Stimulated activated CD8-positive, alpha-beta memory T cell treated with anti-CD3 and anti-CD28 coated beads, Interleukin-2, amount 100 ng/mL, for 48 hours (primary cell): ENCODE results near the gene C1orf94.

Source experiments
- DNase-seq, 2 donors: peaks; one replicate each; pipeline ENCODE4 v3.0.0-alpha.2; 2020; ENCODE audit warnings: low read depth in 2 of 2

The C1orf94 gene, protein sequence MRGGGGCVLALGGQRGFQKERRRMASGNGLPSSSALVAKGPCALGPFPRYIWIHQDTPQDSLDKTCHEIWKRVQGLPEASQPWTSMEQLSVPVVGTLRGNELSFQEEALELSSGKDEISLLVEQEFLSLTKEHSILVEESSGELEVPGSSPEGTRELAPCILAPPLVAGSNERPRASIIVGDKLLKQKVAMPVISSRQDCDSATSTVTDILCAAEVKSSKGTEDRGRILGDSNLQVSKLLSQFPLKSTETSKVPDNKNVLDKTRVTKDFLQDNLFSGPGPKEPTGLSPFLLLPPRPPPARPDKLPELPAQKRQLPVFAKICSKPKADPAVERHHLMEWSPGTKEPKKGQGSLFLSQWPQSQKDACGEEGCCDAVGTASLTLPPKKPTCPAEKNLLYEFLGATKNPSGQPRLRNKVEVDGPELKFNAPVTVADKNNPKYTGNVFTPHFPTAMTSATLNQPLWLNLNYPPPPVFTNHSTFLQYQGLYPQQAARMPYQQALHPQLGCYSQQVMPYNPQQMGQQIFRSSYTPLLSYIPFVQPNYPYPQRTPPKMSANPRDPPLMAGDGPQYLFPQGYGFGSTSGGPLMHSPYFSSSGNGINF

DNA sequence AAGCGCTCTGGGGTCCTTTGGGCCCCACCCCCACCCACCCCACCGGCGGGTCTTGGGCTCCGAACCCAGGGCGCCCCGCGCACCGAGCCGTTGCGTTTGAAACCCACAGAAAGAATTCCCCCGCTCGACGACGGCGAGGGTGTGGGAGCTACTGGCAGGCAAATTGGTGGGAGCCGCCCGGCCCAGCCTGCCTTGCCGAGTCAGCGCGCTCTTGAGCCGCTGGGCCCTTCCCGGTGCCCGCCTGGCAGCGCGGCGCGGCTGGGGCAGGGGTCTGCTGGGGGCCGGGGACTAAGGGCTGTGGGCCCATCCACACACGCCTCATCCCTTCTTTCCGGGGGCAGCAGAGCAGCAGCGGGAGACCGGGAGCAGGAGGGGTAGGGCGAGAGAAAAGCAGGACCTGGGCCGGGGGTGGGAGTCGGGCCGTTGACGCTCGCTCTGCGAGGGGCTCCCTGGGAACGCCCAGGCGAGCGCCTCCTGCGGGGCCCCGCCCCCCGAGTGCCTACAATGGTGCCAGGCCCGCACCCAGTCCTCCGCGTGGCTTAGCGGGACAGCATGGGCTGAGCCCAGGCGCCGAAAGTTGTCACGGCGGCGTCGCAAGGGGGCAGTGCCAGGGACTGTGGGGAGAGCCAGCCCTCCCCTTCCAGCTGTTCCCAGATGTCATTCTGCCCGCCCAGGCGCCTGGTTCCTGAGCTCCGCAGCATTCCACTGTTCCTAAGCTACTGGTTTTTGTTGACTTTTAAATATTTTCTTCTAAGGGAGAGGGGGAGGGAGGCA is at the start of gene C1orf94:
C1orf94 (plus strand) TSS at position 78 of the 774 bp plus-strand sequence. CDS start 883 bp downstream, outside the sequence.
- no peak for DNase-seq

- no peak for DNase-seq
These were observed 49.4 kb upstream of the C1orf94 start for GRCh38 chr1:34127006-34128000.

GRCh38 chr1:34128186-34128889 is 48.4 kb upstream of the C1orf94 start:
- no peak for DNase-seq

DNA sequence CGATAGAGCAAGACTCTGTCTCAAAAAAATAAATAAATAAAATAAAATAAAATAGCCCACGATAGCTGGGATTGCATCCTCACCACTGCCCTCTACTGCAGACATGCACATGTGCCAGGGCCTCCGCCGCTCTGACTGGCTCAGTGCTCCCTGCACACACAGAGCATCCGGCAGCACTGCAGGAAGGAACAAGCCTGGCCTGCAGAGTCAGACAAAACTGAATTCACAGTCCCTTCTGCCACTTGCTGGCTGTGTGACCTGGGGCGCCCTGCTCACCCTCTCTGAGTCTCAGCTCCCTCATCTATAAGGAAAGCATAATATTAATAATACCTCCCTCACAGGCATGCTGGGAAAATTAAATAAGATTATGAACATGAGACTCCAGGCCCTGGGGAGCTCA is 47.1 kb upstream of the C1orf94 start:
- no peak for DNase-seq

- no peak for DNase-seq
These were observed 46.4 kb upstream of the C1orf94 start for GRCh38 chr1:34130306-34130705.

DNA sequence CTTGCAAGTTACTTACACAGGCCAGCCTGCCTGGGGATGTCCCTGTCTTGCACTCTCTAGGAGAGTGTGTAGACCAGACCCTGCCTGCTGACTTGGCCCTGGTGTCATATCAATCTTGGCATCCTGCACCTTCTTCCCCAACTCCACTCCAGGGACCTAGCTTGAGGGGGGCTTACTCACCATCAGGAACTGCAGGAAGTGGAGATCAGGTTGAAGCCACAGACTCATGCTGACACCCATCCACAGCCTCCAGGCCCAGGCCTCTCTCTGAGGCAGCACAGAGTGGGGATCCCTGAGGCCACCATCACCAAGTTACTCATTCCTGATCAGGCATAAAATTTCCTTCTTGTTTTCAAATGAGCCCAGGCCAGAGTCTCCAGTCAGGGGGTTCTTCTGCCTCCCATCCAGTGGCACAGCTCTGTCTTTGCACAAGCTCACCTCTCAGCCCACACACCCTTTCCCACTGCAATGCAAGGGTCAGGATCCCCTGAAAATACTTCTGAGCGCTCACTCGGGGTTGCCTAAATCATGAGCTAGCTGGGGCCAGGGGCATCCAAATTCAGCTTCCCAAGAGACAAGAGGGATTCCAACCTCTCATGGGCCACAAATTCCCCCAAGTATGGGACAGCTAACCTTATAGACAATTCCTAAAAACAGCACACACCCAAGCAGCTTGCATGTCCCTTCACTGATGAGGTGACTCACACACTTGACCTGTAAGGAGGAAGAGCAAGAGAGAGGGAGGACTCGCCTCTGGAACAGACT is 45.1 kb upstream of the C1orf94 start:
- no peak for DNase-seq

DNA sequence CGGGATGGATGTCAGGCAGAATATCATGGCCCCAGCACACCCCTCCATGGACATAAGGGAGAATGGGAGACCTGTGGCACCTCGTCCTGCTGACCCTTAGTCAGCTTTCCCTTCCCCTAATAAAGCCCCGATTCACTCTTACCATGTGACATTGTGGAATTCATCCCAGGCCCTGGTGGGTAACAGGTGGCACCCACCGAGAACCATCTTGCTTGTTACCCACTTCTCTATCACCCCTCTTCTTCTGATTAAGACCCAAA is 44.6 kb upstream of the C1orf94 start:
- no peak for DNase-seq

- DNase-seq, result no peak
These were observed 39.3 kb upstream of the C1orf94 start for GRCh38 chr1:34137411-34137810.

GRCh38 chr1:34140011-34140676 is 36.6 kb upstream of the C1orf94 start:
- no peak for DNase-seq

DNA sequence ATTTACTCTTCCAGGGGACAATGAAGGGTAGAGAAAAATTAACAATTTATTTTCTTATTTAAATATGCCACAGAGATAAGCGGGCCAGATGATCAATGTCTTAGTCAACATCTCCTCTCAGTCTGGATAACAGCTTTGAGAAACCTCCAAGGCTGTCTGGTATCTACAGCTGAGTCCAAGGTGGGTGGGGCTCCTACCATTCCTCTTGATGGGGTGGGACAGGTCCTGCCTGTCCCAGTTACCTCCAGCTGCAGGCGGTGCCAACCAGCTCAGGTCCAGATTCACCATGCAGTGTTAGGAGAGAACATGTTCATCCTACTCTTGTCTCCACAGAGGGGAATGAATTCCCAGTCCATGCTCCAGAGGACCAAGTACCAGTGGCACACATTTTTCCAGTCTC is 32.7 kb upstream of the C1orf94 start:
- DNase-seq, result no peak

DNA sequence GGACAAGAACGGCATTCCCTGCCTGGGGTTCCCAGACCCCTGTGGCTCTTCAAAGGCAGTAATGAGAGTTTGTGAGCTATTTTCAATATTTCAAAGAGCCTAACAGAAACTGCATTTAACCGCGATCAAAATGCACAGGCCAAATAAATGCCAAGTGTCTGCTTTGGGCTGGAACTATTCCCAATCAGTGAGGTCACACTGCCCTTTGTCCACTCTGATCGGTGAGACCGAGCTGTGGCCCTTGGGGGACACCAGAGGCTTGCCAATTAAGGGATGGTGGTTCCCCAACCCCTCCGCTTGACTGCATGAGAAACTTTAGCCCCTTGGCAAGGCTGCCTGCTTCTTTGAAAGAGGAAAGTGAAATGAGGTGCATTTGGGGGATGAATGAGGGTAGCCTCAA is 31.9 kb upstream of the C1orf94 start:
- DNase-seq, result no peak

GRCh38 chr1:34147301-34147700 is 29.4 kb upstream of the C1orf94 start:
- DNase-seq, result no peak

DNA sequence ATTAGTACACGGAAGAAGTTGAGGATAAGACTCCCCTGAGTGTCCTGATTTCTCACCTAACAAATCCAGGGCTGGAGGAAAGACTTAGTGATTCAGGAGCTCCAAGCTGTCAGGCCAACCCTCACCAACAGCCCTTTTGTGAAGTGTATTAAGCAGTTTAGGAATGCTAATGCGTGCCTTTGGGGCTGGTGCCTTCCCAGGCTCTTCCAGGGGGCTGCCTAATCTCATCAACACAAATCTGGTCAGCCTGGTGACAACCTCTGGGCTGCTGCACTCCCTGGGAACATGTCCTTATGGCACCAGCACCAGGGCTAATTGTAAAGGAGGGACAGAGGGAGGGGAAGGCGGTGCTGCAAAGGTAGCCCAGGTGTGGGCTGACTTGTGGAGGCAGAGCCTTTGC is 27.2 kb upstream of the C1orf94 start:
- DNase-seq, result no peak

GRCh38 chr1:34153246-34153645 is 23.5 kb upstream of the C1orf94 start:
- no peak for DNase-seq

GRCh38 chr1:34155860-34156259 is 20.8 kb upstream of the C1orf94 start:
- DNase-seq, result no peak

DNA sequence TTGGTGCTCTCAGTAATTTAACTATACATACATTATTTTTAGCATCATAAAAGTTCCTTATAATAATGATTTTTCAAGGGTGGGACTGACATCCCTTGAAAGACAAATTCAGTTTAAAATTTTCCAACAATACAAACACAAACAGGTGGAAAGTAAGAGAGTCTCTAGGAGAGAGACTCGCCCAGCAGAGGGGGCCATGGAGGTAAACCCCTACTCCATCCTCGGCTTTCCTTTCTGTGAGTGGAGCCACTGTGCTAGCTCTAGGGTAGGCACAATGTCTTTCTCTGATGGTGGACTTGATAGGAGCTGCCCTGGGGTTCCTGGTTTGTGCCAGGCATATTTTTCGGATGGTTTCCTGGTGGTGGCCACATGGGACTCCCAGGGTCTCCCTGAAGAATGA is 20.0 kb upstream of the C1orf94 start:
- DNase-seq, result no peak

GRCh38 chr1:34162852-34163766 is 13.6 kb upstream of the C1orf94 start:
- DNase-seq, result peak; percentile 21 to 26
